ENCODE data around the gene OR5H2.

GRCh38 chr3:98329392-98330124, 47.3 kb downstream of the OR5H2 start:
- TF ChIP-seq CTCF (IDR thresholded peaks at IDR 0.05): peak; percentile 16 to 79 (median 52)
- TF ChIP-seq POLR2A (IDR thresholded peaks at IDR 0.05): no peak

Measured in esophagus squamous epithelium (tissue), 4 donors.